Skeletal muscle satellite cell (primary cell): ENCODE data around the gene FNTB.
A peak's percentile ranks its signal among the peaks of the same experiment; 100 is the strongest.

Source experiments
- H3K27me3 ChIP-seq: 2 replicates; pipeline ENCODE4 v1.7.0; 2013; ENCODE audit warnings: low read length; ENCODE audit not compliant: control insufficient read depth, insufficient read depth
- H3K36me3 ChIP-seq: 2 replicates; pipeline ENCODE4 v1.7.0; 2013; ENCODE audit warnings: mild to moderate bottlenecking, control low read depth, low read length; ENCODE audit not compliant: insufficient read depth
- H3K4me1 ChIP-seq: 2 replicates; pipeline ENCODE4 v1.7.0; 2013; ENCODE audit warnings: low read length; ENCODE audit not compliant: control insufficient read depth, insufficient read depth
- H3K4me2 ChIP-seq: 2 replicates; pipeline ENCODE4 v1.7.0; 2013; ENCODE audit warnings: mild to moderate bottlenecking, low read length
- H3K4me3 ChIP-seq: 2 replicates; pipeline ENCODE4 v1.7.0; 2013; ENCODE audit warnings: low read length
- H3K9ac ChIP-seq: 2 replicates; pipeline ENCODE4 v1.7.0; 2013; ENCODE audit warnings: mild to moderate bottlenecking, low read depth, low read length, moderate library complexity
- H3K9me3 ChIP-seq: replicated peaks from 2 replicates; pipeline ENCODE4 v1.7.0; 2013; ENCODE audit warnings: mild to moderate bottlenecking, control low read depth, low read length

Gene FNTB

GRCh38 chr14:65101631-65102440, 115.1 kb downstream of the FNTB start:
- H3K36me3 ChIP-seq = peaks cover 9% of the 10 kb centered on the region
- peak overlapping the region; percentile 92 for H3K4me3 ChIP-seq
- H3K4me1 ChIP-seq = peaks cover 14% of the 10 kb centered on the region
- peak overlapping the region; percentile 91 for H3K9ac ChIP-seq
- H3K4me2 ChIP-seq = peak overlapping the region; percentile 91
- no peaks in the 10 kb centered on the region for H3K9me3 ChIP-seq
- H3K27me3 ChIP-seq = no peaks in the 10 kb centered on the region

DNA sequence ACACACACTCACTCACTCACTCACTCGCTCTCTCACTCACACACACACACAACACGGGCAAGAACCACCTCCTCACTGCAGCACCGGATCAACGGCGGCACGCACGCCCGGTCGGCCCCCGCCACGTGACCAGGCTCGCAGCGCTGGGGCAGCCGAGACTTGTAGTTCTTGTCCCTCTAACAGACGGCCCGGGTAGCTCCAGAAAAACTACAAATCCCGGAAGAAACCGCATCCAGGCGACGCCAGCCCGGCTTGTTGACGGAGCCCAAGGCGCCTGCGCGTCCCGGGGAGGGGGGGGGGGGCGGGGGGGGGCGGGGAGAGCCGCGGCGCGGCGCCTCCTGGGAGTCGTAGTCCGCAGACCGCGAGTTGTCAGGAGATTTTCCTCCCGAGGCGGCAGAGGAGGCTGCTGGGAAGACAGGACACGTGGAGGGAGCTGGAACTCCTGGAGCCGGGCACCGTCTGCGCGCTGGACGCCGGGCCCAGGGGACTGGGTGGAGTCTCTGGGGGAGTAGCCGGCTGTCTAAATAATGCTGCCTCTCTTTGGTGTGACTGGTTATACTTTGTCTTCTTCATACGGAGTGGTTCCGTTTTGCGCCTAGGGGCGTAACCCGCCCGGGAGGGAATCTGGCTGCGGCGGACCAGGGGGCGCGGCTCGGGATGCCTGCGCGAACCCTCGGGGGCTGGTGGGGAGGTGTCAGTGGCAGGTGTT, 115.9 kb downstream of the FNTB start, which contains the start of gene MAX:
Gene MAX (minus strand): TSS at position 77 of the 709 bp plus-strand sequence. CDS start 178 bp downstream, outside the sequence.
- peak within 1 kb of the TSS; percentile 91 for H3K4me2 ChIP-seq
- H3K9ac ChIP-seq = peak within 1 kb of the TSS; percentile 91
- no peaks in the 10 kb centered on the region for H3K27me3 ChIP-seq
- peaks cover 9% of the 10 kb centered on the region for H3K36me3 ChIP-seq
- peak within 1 kb of the TSS; percentile 92 for H3K4me3 ChIP-seq
- H3K4me1 ChIP-seq = peaks cover 13% of the 10 kb centered on the region
- no peaks in the 10 kb centered on the region for H3K9me3 ChIP-seq

GRCh38 chr14:65103150-65103760, 116.6 kb downstream of the FNTB start:
- no peaks in the 10 kb centered on the region for H3K27me3 ChIP-seq
- peak overlapping the region; percentile 87 for H3K4me2 ChIP-seq
- no peaks in the 10 kb centered on the region for H3K9me3 ChIP-seq
- H3K36me3 ChIP-seq = peaks cover 3% of the 10 kb centered on the region
- peak overlapping the region; percentile 79 for H3K9ac ChIP-seq
- peak overlapping the region; percentile 82 for H3K4me3 ChIP-seq
- peaks cover 13% of the 10 kb centered on the region for H3K4me1 ChIP-seq

GRCh38 chr14:65104791-65105190, 118.1 kb downstream of the FNTB start:
- H3K4me1 ChIP-seq = peaks cover 13% of the 10 kb centered on the region
- no peak overlapping the region for H3K4me2 ChIP-seq
- H3K27me3 ChIP-seq = peaks cover 5% of the 10 kb centered on the region
- no peak overlapping the region for H3K9ac ChIP-seq
- H3K4me3 ChIP-seq = no peak overlapping the region
- H3K9me3 ChIP-seq = no peaks in the 10 kb centered on the region
- H3K36me3 ChIP-seq = no peaks in the 10 kb centered on the region

GRCh38 chr14:65106316-65106715, 119.6 kb downstream of the FNTB start:
- no peak overlapping the region for H3K4me2 ChIP-seq
- H3K36me3 ChIP-seq = no peaks in the 10 kb centered on the region
- peaks cover 4% of the 10 kb centered on the region for H3K4me1 ChIP-seq
- no peak overlapping the region for H3K9ac ChIP-seq
- no peaks in the 10 kb centered on the region for H3K9me3 ChIP-seq
- no peak overlapping the region for H3K4me3 ChIP-seq
- H3K27me3 ChIP-seq = peaks cover 5% of the 10 kb centered on the region

DNA sequence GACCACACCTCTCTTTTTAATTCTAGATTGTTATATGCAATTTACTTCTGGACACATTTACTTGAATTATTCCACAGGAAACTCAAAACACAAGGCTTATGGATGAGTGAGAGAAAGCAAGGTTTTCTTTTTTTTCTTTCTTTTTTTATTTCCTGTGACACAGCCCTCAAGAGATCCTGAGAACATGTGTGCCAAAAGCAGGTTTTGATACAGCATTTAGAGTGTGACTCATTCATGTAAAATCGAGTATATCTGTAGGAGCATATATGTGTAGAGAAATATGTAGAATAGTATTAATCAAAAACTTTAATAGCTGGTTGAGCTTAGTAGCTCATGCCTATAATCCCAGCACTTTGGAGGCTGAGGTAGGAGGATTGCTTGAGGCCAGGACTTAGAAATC, 120.0 kb downstream of the FNTB start:
- no peak overlapping the region for H3K9ac ChIP-seq
- no peaks in the 10 kb centered on the region for H3K9me3 ChIP-seq
- H3K27me3 ChIP-seq = peaks cover 5% of the 10 kb centered on the region
- H3K4me3 ChIP-seq = no peak overlapping the region
- H3K4me1 ChIP-seq = peaks cover 4% of the 10 kb centered on the region
- no peak overlapping the region for H3K4me2 ChIP-seq
- H3K36me3 ChIP-seq = no peaks in the 10 kb centered on the region

GRCh38 chr14:65107200-65107599, 120.5 kb downstream of the FNTB start:
- Histone ChIP-seq H3K4me2 (no peak overlapping the region), H3K36me3 (no peaks in the 10 kb centered on the region), H3K9me3 (no peaks in the 10 kb centered on the region), H3K27me3 (peaks cover 5% of the 10 kb centered on the region), H3K4me3 (no peak overlapping the region), H3K9ac (no peak overlapping the region), H3K4me1 (peaks cover 4% of the 10 kb centered on the region)

- no peak overlapping the region for H3K4me3 ChIP-seq
- no peaks in the 10 kb centered on the region for H3K36me3 ChIP-seq
- no peak overlapping the region for H3K9ac ChIP-seq
- H3K4me1 ChIP-seq = no peaks in the 10 kb centered on the region
- no peak overlapping the region for H3K4me2 ChIP-seq
- H3K27me3 ChIP-seq = peaks cover 5% of the 10 kb centered on the region
- H3K9me3 ChIP-seq = no peaks in the 10 kb centered on the region
Measured at GRCh38 chr14:65109357-65109756, 122.7 kb downstream of the FNTB start.

DNA sequence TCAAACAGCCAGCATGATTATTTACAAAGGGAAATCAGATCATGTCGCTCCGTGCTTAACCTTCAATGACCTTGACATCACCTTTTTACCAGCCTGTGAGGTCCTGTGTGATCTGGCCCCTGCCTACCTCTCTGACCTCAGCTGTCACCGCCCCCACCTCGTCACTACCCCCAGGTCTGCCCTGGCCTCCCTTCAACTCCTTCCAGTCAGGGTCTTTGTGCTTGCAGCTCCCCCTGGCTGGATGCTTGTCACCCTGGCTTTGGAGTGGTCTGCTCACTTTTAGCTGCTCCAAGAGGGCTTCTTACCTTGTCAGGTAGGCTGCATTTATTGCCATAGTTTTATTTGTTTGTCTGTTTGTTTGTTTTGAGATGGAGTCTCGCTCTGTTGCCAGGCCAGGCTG, 123.8 kb downstream of the FNTB start:
- H3K9me3 ChIP-seq = no peaks in the 10 kb centered on the region
- H3K9ac ChIP-seq = no peak overlapping the region
- H3K27me3 ChIP-seq = peaks cover 5% of the 10 kb centered on the region
- no peaks in the 10 kb centered on the region for H3K36me3 ChIP-seq
- H3K4me1 ChIP-seq = no peaks in the 10 kb centered on the region
- H3K4me3 ChIP-seq = no peak overlapping the region
- H3K4me2 ChIP-seq = no peak overlapping the region
